GM23338 (cell line): ENCODE measurements around the gene ZNF714.

Experiments used
- CREB1 ChIP-seq: fragments of 250-450 bp; sonication (Bioruptor Pico); IDR thresholded peaks from 2 replicates; pipeline ENCODE4 v1.5.0; 2020; ENCODE audit warnings: low read depth, mild to moderate bottlenecking, moderate library complexity
- EZH2 ChIP-seq: fragments of 200-600 bp; sonication (generic); IDR thresholded peaks from one replicate; pipeline ENCODE4 v1.8.0; 2017; ENCODE audit warnings: antibody characterized with exemption, mild to moderate bottlenecking, low read depth; ENCODE audit not compliant: unreplicated experiment
- EZH2phosphoT487 ChIP-seq: fragments of 200-600 bp; sonication (generic); IDR thresholded peaks from one replicate; pipeline ENCODE4 v1.8.1; 2018; ENCODE audit warnings: antibody characterized with exemption; ENCODE audit not compliant: unreplicated experiment
- JUNB ChIP-seq: IDR thresholded peaks from one replicate; pipeline ENCODE4 v1.6.1; 2016; ENCODE audit warnings: antibody characterized with exemption; ENCODE audit not compliant: unreplicated experiment
- POLR2AphosphoS5 ChIP-seq: IDR thresholded peaks from 2 replicates; pipeline ENCODE4 v1.6.1; 2016; ENCODE audit warnings: antibody characterized with exemption, low read depth
- STAT1 ChIP-seq: IDR thresholded peaks from one replicate; pipeline ENCODE4 v1.6.1; 2016; ENCODE audit warnings: antibody characterized with exemption; ENCODE audit not compliant: unreplicated experiment
- ZNF114 ChIP-seq: fragments of 250-450 bp; sonication (Bioruptor Pico); IDR thresholded peaks from 2 replicates; pipeline ENCODE4 v1.5.0; 2020; ENCODE audit warnings: mild to moderate bottlenecking, moderate library complexity
- ZNF331 ChIP-seq: fragments of 250-450 bp; sonication (Bioruptor Pico); IDR thresholded peaks from 2 replicates; pipeline ENCODE4 v1.5.0; 2020; ENCODE audit warnings: low read depth, mild to moderate bottlenecking, moderate library complexity
- TF ChIP-seq, protein P1 (sequence below), 2 experiments: fragments of 200-600 bp in 1 of 2; sonication (generic) in 1 of 2; conservative IDR thresholded peaks; 2 replicates each; pipeline versions ENCODE4 v1.5.1 to v1.6.1; 2016 to 2017; ENCODE audit warnings: antibody characterized with exemption in 2 of 2, low read depth in 2 of 2, mild to moderate bottlenecking in 2 of 2, moderate library complexity in 1 of 2
- TF ChIP-seq, protein P2 (sequence below): IDR thresholded peaks from one replicate; pipeline ENCODE4 v1.6.1; 2018; ENCODE audit warnings: antibody characterized with exemption; ENCODE audit not compliant: unreplicated experiment
- TF ChIP-seq, protein P3 (sequence below): IDR thresholded peaks from 2 replicates; pipeline ENCODE4 v1.6.1; 2016; ENCODE audit warnings: antibody characterized with exemption

DNA sequence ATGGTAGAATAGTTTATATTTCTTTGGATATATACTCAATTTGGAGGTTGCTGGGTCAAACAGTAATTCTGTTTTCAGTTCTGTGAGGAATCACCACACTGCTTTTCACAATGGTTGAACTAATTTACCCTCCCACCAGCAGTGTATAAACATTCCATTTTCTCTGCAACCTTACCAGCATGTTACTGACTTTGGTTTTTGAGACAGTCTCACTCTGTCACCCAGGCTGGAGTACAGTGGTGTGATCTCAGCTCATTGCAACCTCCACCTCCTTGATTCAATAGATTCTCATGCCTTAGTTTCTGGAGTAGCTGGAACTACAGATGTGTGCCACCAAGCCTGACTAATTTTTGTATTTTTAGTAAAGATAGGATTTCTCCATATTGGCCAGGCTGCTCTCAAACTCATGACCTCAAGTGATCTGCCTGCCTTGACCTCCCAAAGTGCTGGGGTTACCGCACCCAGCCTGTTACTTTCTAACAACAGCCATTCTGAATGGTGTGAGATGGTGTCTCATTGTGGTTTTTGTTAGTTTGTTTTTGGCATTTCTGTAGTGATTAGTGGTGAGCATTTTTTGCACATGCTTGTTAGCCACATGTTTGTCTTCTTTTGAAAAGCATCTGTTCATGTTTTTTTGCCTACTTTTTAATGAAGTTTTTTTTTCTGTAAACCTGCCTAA, 12.5 kb downstream of the ZNF714 start:
- TF ChIP-seq, protein P1, sequence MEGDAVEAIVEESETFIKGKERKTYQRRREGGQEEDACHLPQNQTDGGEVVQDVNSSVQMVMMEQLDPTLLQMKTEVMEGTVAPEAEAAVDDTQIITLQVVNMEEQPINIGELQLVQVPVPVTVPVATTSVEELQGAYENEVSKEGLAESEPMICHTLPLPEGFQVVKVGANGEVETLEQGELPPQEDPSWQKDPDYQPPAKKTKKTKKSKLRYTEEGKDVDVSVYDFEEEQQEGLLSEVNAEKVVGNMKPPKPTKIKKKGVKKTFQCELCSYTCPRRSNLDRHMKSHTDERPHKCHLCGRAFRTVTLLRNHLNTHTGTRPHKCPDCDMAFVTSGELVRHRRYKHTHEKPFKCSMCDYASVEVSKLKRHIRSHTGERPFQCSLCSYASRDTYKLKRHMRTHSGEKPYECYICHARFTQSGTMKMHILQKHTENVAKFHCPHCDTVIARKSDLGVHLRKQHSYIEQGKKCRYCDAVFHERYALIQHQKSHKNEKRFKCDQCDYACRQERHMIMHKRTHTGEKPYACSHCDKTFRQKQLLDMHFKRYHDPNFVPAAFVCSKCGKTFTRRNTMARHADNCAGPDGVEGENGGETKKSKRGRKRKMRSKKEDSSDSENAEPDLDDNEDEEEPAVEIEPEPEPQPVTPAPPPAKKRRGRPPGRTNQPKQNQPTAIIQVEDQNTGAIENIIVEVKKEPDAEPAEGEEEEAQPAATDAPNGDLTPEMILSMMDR (conservative IDR thresholded peaks at IDR 0.05; ENCODE audit: low read depth in 2 of 2), result no peak
- TF ChIP-seq POLR2AphosphoS5 (no peak), EZH2 (no peak), JUNB (no peak), EZH2phosphoT487 (no peak), CREB1 (CRISPR knock-in tag) (no peak), STAT1 (no peak), ZNF114 (CRISPR knock-in tag) (no peak), ZNF331 (CRISPR knock-in tag) (no peak)
- TF ChIP-seq, protein P2, sequence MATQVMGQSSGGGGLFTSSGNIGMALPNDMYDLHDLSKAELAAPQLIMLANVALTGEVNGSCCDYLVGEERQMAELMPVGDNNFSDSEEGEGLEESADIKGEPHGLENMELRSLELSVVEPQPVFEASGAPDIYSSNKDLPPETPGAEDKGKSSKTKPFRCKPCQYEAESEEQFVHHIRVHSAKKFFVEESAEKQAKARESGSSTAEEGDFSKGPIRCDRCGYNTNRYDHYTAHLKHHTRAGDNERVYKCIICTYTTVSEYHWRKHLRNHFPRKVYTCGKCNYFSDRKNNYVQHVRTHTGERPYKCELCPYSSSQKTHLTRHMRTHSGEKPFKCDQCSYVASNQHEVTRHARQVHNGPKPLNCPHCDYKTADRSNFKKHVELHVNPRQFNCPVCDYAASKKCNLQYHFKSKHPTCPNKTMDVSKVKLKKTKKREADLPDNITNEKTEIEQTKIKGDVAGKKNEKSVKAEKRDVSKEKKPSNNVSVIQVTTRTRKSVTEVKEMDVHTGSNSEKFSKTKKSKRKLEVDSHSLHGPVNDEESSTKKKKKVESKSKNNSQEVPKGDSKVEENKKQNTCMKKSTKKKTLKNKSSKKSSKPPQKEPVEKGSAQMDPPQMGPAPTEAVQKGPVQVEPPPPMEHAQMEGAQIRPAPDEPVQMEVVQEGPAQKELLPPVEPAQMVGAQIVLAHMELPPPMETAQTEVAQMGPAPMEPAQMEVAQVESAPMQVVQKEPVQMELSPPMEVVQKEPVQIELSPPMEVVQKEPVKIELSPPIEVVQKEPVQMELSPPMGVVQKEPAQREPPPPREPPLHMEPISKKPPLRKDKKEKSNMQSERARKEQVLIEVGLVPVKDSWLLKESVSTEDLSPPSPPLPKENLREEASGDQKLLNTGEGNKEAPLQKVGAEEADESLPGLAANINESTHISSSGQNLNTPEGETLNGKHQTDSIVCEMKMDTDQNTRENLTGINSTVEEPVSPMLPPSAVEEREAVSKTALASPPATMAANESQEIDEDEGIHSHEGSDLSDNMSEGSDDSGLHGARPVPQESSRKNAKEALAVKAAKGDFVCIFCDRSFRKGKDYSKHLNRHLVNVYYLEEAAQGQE, result no peak
- TF ChIP-seq, protein P3, sequence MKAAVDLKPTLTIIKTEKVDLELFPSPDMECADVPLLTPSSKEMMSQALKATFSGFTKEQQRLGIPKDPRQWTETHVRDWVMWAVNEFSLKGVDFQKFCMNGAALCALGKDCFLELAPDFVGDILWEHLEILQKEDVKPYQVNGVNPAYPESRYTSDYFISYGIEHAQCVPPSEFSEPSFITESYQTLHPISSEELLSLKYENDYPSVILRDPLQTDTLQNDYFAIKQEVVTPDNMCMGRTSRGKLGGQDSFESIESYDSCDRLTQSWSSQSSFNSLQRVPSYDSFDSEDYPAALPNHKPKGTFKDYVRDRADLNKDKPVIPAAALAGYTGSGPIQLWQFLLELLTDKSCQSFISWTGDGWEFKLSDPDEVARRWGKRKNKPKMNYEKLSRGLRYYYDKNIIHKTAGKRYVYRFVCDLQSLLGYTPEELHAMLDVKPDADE, result no peak
